HT-29 (cell line): Measurements from ENCODE around the gene BCAS4. TPM values are rescaled to one million over a fixed set of nuclear protein-coding genes. Genes with fewer than 3 reads are reported as not detected.

Source experiments
- DNase-seq: peaks from one replicate; pipeline ENCODE4 v3.0.0-alpha.2; 2015; ENCODE audit warnings: low spot score
- small RNA-seq: library from RNA; depleted of rRNA; stranded (forward); fragments of <200 nt; gene quantifications from one replicate; pipeline ENCODE3, GENCODE V24; 2014
- total RNA-seq: library from RNA; depleted of rRNA; stranded (reverse); fragments of >200 nt; shearing (Covaris generic); gene quantifications from 2 replicates; pipeline ENCODE4 v1.2.3, GENCODE V29; 2014; rRNA removed

The BCAS4 gene
- total RNA-seq, 1 experiment from 2014 or later: 14.8 TPM

- DNase-seq: no peak
Observed at GRCh38 chr20:50904067-50904570, 109.3 kb downstream of the BCAS4 start.

DNA sequence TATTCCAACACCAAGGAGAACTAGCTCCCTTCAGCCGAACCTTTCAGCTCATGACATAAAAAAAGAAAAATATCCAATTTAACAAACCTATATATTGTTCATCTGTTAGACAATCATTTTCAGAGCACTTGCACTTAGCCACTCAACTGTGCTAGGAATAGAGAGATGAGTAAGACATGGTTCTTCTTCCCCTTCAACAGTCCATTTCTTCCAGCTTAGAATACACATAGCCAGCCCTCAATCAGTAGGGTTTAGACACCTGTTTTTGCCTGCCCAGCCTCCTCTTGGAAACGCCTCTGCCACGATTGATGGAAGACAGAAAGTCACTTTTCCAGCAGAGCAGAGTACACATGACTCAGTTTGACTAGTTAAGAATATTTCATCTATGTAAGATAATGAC is 114.6 kb downstream of the BCAS4 start:
- no peak for DNase-seq

DNA sequence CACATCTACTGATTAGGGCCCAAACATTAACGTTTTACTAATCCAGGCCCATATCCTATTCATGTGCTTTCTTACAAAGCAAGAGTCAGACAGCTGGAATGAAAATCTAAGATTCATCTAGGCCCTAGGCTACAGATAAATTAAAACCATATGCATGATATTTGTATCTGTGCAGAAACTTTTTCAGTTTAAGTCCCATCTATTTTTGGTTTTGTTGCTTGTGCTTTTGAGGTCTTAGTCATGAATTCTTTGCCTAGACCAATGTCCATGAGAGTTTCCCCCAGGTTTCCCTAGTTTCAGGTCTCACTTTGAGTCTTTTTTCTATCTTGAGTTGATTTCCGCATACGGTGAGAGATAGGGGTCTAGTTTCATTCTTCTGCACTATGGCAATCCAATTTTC is 116.2 kb downstream of the BCAS4 start:
- no peak for DNase-seq

DNA sequence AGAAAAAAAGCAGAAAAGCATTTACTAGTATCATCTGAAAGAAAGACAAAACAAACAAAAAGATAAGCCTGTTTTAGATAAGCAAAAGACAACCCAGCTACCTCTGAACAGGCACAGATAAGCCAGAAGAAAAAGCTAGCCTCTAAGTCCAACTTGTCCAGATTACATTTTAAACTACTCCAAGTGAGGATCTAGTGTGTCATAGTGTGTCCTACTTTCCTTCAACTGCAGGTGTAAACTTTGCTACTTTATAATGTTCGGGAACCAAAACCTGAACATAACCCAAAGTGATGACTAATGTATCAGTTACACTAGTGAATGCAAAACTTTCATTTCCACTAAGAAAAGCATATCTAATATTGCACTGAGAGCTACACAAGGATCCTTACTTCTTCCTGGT is 116.9 kb downstream of the BCAS4 start:
- no peak for DNase-seq

GRCh38 chr20:50913690-50914375 is 119.0 kb downstream of the BCAS4 start:
- DNase-seq: no peak

GRCh38 chr20:50915424-50915823 is 120.6 kb downstream of the BCAS4 start:
- DNase-seq: no peak

DNA sequence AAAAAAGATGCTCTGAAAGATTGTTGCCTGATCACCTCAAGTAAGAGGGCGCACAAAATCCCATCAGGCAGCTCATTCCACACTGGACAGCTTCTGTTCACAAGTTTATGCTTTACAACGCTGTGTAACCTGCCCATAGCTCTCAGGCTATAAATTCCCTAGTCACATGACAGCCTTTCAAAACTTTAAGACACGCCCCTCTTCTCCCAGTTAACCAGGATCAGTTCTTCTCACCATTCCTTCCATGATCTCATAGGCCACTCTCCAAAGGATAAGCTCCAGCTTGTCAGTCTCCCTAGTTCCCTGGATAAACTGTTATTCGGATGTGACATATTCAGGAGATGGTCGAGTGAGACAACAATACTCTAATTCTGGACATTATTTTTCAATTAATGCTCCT is 121.4 kb downstream of the BCAS4 start:
- DNase-seq: peak; percentile 40

DNA sequence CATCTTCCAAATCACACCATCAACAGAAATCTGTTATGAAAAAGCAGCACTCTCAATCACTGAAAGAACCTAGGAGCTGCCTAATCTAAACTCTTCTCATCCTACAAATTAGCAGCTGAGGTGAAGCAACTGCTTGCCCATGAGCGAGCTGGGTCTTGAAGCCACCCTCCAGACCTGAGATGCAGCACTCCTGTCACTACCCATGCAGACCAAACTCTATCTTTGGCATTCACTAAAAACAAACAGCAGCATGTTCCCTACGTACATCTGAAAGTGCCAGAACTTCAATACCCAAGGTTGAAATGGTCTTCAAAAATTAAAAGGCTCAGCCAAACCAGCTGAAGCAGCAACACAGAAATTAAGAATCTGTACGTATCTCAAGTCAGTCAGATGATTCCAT is 122.1 kb downstream of the BCAS4 start:
- no peak for DNase-seq

GRCh38 chr20:50918403-50918802 is 123.5 kb downstream of the BCAS4 start:
- no peak for DNase-seq

- peak; percentile 40 for DNase-seq
Observed at GRCh38 chr20:50919567-50919966, 124.7 kb downstream of the BCAS4 start.

DNA sequence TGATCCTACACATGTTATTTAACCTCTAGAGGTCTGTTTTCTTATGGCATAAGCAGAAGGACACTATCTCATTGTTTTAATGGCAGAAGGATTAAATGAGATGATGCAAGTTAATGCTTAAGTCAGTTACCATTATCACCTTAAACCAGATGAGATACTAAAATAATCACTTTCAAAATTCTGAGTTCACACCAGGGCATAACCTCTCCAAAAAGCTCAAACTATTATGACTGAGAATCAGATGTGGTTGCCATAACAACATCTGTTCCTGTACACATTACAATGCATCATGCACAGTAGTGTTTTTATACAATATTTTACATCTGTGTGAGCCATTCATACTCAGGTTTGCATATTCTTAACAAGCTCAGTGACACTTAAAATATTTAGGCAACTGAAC is 126.1 kb downstream of the BCAS4 start:
- no peak for DNase-seq

GRCh38 chr20:50921803-50922501 is 127.1 kb downstream of the BCAS4 start:
- no peak for DNase-seq

DNA sequence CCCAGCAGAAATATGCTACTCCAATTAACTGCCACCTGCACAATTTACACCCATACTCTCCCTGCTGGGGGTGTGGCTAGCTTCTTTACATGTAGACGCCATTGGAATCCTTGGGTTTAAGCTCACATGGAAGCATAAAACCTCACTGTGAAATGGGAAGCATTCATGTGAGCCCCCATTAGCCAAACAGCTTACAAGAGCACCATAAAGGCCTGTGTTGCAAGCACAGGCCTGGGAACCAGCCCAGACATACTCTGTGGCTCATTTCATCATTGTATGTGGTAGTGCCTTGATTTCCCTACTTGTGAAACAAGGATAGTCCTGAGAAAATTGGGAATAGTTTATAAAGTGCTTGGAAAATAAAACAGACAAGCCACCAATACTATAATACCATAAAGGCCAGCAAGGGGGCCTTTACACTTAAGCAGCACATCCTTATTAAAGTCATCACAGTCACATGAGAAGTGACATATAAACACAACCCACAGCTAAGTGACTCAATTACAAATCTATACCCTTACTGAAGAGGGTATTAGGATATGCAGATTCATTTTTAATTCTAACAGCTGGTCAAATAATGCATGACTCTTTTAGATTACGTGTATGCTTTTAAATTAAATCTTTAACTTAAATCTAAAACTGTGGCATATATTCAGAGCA is 129.5 kb downstream of the BCAS4 start:
- DNase-seq: no peak

DNA sequence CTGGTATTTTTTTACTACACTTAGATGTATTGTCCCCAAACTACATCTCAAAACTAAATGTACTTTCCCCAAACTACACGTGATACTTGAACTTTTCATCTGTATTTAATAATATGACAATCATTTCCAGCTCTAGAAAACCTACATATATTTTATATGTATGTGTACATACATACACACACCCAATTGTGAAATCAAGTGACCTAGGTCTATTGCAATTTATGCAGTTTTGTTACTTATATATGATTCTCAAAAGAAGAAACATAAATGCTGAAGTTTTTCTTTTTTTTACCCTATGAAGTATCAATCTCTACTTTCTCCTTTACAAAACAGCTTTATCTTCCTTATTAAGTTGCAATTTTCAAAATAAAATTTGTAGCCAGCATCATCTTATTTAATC is 131.7 kb downstream of the BCAS4 start:
- no peak for DNase-seq

Small RNA genes lying within 50 kb of the gene (small RNA-seq; reads per million reads assigned to genes)
- gene TMSB4XP6: not detected

Other genes with a start within 250 kb of the BCAS4 start
- 0.31 and 0.39 TPM in 2 replicates for gene RIPOR3, start 103.5 kb upstream of the BCAS4 start, total RNA-seq
- 23.7 and 29.9 TPM in 2 replicates for gene PARD6B, start 63.5 kb upstream of the BCAS4 start, total RNA-seq
- 37.2 and 43.3 TPM in 2 replicates for gene ADNP, start 136.4 kb downstream of the BCAS4 start, total RNA-seq
- 69.7 and 76.9 TPM in 2 replicates for gene DPM1, start 163.5 kb downstream of the BCAS4 start, total RNA-seq
- 14.9 and 16.3 TPM in 2 replicates for gene MOCS3, start 163.8 kb downstream of the BCAS4 start, total RNA-seq
- gene KCNG1, start 228.0 kb downstream of the BCAS4 start, total RNA-seq: not detected in 2 replicates